Measurements from ENCODE around the gene CENPL.
"Not testable (repeated sequence)": the region's sequence is repeated elsewhere in the genome, so short reads cannot be mapped to it uniquely, and the experiment has no call there.

Gene CENPL

DNA sequence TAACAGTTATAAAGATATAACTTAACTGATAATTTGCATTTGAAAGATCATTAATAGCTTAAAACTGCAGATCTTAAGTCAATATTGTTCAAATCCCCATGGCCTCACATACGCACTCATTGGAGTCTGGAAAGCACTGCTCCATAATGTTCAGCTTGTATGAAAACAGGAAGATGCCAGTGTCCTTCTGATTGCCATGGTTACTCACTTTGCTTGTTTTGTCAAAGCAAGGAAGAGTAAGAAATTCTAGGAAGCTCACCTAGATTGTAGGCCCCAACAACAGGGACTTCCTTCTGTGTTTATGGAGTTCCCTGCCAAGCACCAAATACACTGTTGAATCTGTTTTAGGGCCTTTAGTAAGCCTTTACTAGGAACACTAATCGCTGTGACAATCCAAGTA lies 32.2 kb upstream of the CENPL start:
- DNase-seq, result no peak

GRCh38 chr1:173856014-173856413 lies 31.3 kb upstream of the CENPL start:
- no peak for DNase-seq

DNA sequence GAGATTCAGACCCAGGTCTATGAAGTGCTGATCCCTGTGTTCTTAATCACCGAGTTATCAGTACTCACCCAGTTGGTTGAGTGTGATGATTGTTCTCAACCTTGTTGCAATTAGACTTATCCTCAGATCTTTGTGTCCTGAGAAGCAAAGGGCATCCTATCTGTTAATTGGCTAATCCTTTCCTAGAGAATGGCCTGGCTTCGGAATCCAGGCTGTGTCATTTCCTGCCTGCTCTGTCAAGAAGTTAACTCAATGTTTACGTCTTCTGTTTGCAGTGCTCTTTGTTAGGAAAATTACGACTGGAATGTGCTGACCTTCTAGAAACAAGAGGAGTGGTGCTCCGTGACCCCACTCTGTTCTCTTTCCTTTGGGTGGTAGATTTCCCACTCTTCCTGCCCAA lies 28.4 kb upstream of the CENPL start:
- DNase-seq, result no peak

DNA sequence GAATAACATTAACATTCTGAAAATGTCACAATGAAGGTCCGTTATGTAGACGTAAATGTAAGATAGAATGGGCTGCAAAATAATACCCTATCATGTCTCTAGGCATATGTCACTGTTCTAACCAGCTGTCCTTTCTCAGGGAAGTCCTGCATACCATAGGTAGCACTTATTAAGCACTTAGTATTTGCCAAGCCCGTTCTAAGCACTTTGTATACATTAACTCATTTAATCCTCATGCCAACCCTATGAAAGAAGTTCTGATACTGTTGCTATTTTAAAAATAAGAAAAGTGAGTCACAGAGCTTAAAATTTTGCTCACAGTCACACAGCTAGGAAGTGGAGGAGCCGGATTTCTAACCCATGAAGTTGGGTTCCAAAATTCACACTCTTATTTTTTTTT lies 27.4 kb upstream of the CENPL start:
- DNase-seq, result no peak

DNA sequence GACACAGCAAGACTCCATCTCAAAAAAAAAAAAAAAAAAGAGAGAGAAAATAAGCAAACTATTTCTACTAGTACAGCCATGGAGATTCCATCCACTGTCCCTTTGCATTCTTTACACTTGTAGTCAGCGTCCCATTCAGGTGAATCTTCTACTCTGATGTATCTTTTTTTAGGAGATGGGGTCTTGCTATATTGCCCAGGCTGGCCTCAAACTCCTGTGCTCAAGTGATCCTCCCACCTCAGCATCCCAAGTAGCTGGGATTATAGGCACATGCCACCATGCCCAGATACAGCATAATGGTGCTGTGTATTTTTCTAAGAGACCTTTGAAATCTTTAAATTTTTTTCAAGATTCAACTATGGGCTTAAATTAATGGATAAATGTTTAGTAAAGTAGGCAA lies 8.1 kb upstream of the CENPL start:
- DNase-seq, result no peak

- DNase-seq, result no peak
These were observed 2.9 kb upstream of the CENPL start for GRCh38 chr1:173827611-173828010.

DNA sequence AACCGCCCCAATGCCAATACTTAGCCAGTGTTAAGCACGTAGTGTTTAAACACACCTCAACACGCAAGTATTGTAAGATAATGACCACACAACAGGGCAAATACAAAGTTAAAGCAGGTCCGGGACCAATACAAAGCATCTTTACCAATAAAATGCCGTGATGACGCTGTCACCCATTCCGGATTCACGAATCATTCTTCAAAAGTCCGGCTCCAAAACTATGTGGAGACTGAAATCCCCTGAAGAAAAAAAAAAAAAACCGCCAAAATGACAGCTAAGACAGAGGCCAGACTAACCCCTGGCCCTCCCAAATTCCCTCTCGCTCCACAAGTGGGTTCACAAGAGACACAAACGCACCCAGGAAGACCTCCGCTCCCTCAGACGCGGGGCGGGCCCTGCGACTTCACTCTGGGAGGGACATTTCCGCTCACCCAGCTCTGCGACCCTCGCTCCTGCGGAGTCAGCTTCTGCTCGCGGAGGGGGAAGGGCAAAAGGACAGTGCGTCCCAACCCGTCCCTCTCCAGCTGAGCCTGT lies 835 bp downstream of the CENPL start:
- no peak for DNase-seq

DNA sequence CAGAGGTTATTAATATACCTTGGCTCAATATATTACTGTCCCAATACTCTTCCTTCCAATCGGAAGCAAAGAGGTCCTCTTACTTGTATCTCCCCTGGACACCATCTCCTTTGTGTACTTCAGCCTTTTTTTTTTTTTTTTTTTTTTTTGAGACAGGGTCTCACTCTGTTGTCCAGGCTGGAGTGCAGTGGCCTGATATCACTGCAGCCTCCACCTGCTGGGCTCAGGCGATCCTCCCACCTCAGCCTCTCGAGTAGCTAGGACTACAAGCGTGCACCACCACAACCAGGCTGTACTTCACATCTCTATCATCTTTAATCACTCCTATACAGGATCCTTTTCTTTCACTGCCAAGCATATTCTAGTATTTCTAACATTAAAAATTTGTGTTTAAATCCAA lies 3.0 kb downstream of the CENPL start:
- DNase-seq, result no peak

- no peak for DNase-seq
These were observed 6.2 kb downstream of the CENPL start for GRCh38 chr1:173818459-173818858.

- not testable (repeated sequence) for DNase-seq
These were observed 11.0 kb downstream of the CENPL start for GRCh38 chr1:173813654-173814053.

DNA sequence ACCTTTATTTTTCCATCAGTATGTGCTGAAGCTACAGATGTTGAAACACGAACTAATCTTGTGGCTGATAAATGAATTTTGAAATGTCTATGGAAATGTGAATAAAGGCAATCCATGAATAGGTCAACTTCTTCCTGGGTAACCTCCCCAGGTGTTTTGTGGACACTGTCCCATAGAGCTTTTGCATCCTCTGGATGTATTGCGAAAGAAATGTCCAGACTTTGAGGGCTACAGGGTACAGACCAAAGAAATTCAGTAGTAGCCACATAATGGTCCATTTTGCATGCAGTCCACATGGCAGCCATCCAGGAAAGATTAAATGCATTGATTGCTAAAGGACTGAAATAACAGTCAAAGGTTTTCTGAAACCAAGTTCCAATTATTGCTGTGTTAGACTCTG lies 21.7 kb downstream of the CENPL start:
- DNase-seq, result no peak

- DNase-seq, result not testable (repeated sequence)
These were observed 24.7 kb downstream of the CENPL start for GRCh38 chr1:173799995-173800394.

GRCh38 chr1:173798078-173798477 lies 26.6 kb downstream of the CENPL start:
- DNase-seq, result no peak

DNA sequence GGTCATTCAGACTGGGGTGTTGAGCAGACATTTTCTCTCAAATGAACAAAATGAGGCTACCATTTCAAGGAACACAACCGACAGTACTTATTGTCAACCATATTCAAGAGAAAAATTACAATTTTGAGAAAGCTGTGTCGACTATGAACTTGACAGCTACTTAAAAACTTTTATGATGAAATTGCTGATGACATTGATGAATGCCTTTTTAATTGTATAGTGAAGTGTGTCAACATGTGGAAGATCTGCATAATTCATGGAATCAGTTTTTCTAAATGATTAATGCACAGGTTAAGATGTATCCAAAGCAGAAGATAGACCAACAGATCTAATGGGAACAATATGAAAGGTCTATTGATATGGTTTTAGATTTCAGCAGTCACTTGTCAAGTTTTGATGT lies 34.8 kb downstream of the CENPL start:
- DNase-seq, result no peak

DNA sequence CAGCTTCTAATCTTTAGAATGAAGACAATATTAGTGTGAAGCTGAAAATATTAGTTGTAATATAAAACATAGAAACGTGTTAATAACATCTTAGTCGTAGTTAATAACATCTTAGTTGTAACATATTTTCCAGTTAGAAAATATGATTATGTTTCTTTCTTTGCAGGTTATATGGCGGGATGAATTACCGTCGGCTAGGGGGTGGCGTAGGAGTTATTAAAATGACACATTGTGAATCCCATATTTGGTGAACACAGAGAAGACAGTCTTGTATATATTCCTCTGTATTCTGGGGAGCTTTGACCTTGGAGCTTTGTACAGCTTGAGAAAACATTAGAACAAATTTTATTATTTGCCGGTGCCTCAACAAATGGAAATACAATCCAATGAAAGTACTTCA lies 39.7 kb downstream of the CENPL start:
- DNase-seq, result no peak

- no peak for DNase-seq
These were observed 44.7 kb downstream of the CENPL start for GRCh38 chr1:173779936-173780335.

DNA sequence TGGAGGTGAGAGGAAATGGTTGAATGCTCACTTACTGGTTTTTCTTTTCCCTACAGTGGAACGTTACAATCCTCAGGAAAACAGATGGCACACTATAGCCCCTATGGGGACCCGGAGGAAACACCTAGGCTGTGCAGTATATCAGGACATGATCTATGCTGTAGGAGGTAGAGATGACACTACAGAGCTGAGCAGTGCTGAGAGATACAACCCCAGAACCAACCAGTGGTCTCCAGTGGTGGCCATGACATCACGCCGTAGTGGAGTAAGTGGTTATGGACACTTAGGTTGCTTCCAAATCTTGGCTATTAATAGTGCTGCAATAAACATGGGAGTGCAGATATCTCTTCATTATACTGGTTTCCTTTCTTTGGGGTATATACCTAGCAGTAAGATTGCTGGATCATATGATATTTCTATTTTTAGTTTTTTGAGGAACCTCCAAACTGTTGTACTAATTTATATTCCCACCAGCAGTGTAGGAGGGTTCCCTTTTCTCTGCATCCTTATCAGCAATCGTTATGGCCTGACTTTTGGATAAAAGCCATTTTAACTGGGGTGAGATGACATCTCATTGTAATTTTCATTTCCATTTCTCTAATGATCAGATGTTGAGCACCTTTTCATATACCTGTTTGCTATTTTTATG lies 49.0 kb downstream of the CENPL start:
- DNase-seq, result no peak

- no peak for DNase-seq
These were observed 53.1 kb downstream of the CENPL start for GRCh38 chr1:173771560-173771959.

- DNase-seq, result not testable (repeated sequence)
These were observed 54.4 kb downstream of the CENPL start for GRCh38 chr1:173770330-173770729.

DNA sequence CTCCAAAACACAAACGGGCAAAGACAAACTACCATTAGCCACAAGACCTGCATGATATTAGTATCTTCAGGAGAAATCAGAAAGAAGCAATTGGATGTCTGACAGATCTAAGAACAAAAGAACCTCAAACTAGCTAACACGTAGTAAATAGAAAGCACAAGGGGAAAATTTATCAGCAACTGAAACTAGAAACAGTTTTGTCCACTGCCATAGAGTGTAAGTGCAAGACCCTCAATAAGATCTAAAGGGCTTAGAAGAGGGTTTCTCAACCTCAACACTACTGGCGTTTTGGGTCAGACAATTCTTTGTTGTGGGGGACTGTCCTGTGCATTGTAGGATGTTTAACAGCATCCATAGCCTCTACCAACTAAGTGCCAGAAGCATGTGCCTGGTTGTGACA lies 55.9 kb downstream of the CENPL start:
- DNase-seq, result no peak

- no peak for DNase-seq
These were observed 56.5 kb downstream of the CENPL start for GRCh38 chr1:173768206-173768605.

- not testable (repeated sequence) for DNase-seq
These were observed 60.4 kb downstream of the CENPL start for GRCh38 chr1:173764331-173764730.

- DNase-seq, result no peak
These were observed 65.7 kb downstream of the CENPL start for GRCh38 chr1:173758980-173759379.

DNA sequence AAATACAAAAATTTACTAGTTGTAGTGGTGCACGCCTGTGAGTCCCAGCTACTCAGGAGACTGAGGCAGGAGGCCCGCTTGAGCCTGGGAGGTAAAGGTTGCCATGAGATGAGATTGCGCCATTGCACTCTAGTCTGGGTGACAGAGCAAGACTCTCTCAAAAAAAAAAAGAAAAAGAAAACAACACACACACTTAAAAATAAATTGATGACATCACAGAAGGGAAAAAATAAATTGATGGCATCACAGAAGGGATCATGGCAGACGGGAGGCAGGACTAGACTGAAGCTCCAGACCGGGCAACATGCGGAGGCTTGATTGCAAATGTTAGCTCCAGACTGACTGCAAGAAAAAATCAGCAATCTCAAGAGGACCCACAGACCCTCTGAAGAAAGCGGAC lies 66.6 kb downstream of the CENPL start:
- DNase-seq, result no peak

DNA sequence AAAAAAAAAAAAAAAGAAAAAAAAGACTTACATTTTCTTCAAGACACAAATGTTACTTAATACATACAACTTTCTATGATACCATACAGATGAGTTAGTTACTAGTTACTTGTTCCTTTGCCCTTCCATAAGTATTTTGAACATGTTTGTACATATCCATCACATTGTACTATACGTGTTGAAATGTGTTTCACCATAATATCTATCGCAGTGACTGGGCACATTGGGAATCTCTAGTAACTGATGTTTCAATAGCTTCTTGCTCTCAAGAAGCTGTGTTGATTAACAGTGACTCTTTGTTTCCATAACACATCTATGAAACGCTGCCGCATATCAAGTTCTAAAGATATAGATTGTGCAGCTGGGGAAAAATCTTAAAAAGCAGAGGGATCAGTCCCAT lies 67.0 kb downstream of the CENPL start:
- DNase-seq, result no peak
